ENCODE data around the gene ACSS3.
"Not testable (repeated sequence)": the region's sequence is repeated elsewhere in the genome, so short reads cannot be mapped to it uniquely, and the experiment has no call there.

Gene ACSS3

GRCh38 chr12:81077686-81078441, at the start of gene ACSS3:
TSS of gene ACSS3 (plus strand) at chr12:81078079. CDS start at chr12:81078121, 42 bp downstream.
- DNase-seq (ENCODE audit: extremely low read depth in 1 of 2, low read depth in 1 of 2), result no peak

DNA sequence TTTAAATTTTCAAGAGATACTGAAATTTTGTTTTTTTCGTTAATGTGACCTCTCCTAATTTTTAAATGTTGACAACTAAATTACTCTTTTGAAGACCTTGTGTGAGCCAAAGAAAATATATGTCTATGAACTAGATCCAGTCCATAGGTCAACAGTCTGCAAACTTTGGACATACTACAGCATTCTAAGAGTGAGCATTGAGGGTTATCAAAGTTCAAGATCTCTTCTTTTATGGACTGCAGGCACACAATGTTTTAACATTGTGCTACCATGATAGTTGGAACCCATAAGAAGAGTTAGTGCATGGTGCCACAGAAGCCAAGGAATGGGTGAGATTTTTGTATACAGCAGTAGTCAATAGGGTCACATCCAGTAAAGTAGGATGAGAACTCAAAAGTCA, 43.0 kb upstream of the ACSS3 start:
- no peak for DNase-seq (ENCODE audit: extremely low read depth in 1 of 2, low read depth in 1 of 2)

- DNase-seq (ENCODE audit: extremely low read depth in 1 of 2, low read depth in 1 of 2), result no peak
Measured at GRCh38 chr12:81039231-81039630, 38.6 kb upstream of the ACSS3 start.

DNA sequence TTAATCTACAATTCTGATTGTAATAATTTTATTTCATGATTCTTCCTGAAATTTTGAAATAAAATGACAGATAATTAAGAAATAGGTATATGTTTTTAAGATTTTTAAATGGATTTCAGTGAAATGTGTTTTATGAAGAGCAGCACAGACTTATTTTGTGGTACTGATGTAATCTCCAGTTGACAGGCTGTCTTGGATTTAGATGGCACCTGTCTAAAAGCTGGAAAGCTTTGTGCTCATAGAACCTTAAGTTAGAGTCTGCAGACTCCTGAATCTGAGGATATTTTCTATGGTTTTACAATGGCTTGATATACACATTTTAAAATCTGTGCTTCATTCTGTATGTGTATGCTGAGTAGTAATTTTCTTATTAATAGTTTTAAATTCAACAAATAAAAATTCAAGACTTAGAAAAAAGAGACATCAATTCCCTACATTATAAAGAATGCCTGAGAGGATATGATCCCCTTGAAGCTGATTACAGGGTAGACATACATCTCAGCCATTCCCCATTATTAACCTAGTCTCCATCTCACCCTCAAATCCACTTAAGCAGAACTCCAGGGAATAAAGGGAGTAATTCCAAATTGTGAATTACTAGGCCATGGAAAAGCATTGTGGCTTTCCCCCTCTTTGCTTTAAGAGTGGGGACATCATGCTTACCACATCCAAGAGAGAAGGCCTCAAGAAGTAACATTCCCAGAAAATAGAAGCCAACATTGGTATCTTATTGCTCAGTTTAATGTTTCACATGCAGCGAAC, 33.7 kb upstream of the ACSS3 start:
- no peak for DNase-seq (ENCODE audit: extremely low read depth in 1 of 2, low read depth in 1 of 2)

DNA sequence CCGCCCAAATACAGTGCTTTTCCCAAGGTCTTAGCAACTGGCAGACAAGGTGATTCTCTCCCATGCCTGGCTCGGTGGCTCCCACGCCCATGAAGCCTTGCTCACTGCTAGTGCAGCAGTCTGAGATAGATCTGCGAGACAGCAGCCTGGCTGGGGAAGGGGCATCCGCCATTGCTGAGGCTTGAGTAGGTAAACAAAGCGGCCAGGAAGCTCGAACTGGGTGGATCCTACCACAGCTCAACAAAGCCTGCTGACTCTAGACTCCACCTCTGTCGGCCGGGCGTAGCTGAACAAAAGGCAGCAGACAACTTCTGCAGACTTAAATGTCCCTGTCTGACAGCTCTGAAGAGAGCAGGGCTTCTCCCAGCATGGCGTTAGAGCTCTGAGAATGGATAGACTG, 12.9 kb upstream of the ACSS3 start:
- not testable (repeated sequence) for DNase-seq (ENCODE audit: extremely low read depth in 1 of 2, low read depth in 1 of 2)

DNA sequence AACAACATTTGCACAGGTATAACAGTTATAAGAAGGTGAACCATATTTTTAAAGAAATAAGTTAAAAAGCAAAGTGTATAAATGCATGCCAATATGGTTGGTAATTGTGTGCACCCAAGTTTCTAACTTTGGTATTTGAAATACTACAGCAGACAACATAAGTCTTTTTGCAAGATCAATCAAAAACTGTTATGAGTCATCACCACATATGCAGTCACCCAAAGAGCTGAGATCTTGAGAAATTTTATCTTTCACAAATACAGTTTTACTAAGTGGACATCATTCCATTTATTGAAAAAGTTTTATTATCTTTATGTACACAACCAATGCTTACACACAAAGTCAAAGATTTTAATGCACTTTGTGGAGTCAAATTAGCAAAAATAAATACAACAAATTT, 7.0 kb upstream of the ACSS3 start:
- DNase-seq (ENCODE audit: extremely low read depth in 1 of 2, low read depth in 1 of 2), result no peak

- DNase-seq (ENCODE audit: extremely low read depth in 1 of 2, low read depth in 1 of 2), result no peak
Measured at GRCh38 chr12:81075539-81075938, 2.3 kb upstream of the ACSS3 start.

GRCh38 chr12:81077329-81077685, 572 bp upstream of the ACSS3 start:
- DNase-seq (ENCODE audit: extremely low read depth in 1 of 2, low read depth in 1 of 2), result no peak

DNA sequence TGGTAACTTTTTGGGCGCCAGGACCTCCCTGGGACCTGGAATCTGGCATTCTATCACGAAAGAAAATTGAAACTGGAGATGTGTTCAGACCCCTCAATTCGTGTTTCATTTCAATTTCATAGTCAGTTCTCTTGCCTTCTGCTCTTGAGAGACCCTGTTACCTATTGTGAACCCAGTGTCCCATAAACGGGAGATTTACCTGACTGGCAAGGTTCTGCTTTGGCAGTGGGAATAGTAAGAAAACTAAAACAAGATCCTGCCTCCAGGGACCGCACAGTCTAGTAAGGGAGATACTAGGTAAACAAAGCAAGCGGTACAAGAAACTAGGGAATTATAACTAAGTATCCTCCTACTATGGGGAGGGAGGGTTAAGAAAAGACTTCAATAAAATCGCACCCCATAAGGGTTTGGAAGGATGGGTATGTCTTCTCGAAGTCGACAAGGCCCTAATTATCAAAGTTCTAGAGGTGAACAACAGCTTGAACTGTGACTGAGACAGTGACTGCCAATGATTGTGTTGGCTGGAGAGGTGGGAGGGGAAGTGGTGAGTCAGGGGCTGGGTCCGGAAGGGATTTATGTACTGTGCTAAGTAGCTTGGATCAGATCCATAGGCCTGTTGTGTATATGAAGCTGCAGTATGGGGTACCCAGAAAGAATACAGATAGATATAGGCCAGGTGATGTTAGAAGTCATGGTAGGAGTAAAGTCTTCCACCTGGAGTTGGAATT, 754 bp downstream of the ACSS3 start:
- DNase-seq (ENCODE audit: extremely low read depth in 1 of 2, low read depth in 1 of 2), result no peak

- DNase-seq (ENCODE audit: extremely low read depth in 1 of 2, low read depth in 1 of 2), result no peak
Measured at GRCh38 chr12:81079280-81080076, 1.6 kb downstream of the ACSS3 start.

- DNase-seq (ENCODE audit: extremely low read depth in 1 of 2, low read depth in 1 of 2), result no peak
Measured at GRCh38 chr12:81080431-81080983, 2.6 kb downstream of the ACSS3 start.

GRCh38 chr12:81081726-81082125, 3.8 kb downstream of the ACSS3 start:
- no peak for DNase-seq (ENCODE audit: extremely low read depth in 1 of 2, low read depth in 1 of 2)

GRCh38 chr12:81083018-81083417, 5.1 kb downstream of the ACSS3 start:
- DNase-seq (ENCODE audit: extremely low read depth in 1 of 2, low read depth in 1 of 2), result no peak

DNA sequence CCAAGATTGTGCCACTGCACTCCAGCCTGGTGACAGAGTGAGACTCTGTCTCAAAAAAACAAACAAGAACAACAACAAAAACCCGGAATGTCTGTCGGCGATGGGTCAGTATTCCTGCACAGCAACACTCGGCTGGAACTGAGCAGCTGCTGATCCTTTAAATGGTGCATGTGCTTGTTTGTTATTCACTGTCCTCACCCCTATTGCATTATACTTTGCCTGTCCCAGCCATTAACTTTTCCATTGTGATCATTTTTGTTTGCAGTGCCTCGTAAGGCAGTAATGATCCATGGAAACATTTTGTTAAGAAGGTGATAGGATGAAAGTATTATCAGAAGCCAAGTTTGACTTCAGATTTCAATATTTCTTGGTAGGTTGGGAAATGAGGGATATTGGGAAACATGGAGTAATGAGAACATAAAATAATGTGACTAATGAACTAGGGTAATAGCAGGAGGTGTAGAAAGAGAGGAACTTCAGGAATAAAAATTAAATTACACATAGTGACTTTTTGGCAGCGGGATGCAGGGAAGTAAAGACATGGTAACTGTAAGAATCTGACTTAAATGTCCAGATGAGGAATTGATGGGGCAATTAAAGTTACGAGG, 6.1 kb downstream of the ACSS3 start:
- DNase-seq (ENCODE audit: extremely low read depth in 1 of 2, low read depth in 1 of 2), result no peak

- DNase-seq (ENCODE audit: extremely low read depth in 1 of 2, low read depth in 1 of 2), result no peak
Measured at GRCh38 chr12:81084811-81085350, 7.0 kb downstream of the ACSS3 start.

DNA sequence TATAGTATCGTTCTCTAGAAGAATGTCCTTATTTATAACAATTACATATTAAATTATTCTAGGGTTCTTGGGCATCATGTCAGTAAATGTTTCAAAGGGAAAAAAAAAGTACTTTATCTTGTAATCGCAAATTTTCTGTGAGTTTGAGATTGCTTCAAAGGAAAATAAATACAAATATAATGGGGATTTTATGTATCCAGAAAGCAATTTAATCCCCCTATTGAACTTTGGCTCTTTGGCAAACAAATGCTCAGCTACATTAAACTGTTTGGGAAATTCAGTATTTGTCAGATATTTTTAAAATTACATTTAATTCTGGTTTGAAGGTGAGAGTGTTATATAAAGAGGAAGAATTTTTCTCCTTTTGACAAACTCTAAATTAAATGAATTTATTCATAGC, 8.0 kb downstream of the ACSS3 start:
- DNase-seq (ENCODE audit: extremely low read depth in 1 of 2, low read depth in 1 of 2), result no peak

DNA sequence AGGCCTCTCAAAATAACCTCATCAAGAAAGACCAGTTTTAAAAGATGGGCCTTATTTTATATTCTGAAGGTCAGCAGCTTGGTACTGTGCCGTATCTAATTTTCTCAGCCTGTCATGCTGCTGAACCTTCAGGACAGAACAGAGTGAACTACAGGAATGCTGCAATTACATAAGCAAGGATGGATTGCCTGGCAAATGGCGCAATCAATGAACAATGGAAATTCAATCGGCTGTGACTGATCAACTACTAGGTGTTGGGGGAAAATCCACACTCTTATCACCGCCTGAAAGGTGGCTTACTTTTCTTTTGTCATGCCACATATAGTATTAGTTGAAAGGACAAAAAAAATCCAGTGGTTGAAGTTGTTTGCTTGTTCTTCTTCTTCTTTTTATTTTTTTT, 8.5 kb downstream of the ACSS3 start:
- no peak for DNase-seq (ENCODE audit: extremely low read depth in 1 of 2, low read depth in 1 of 2)

DNA sequence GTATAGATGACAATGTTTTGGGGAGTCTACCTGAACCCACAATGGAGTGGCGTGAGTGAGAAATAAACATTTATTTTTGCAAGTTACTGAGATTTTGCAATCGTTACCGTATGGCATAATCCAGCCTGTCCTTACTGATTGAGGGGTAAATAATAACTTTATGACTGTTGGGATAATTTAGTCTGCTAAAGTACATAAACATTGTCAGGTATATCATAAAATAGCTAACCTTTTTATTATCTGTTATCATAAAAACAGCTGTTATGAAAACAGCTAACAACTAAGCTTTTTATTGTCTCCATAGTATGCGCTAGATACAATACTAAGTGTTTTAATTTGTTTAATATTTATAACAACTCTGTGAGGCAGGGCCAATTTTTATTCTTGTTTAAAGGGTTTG, 10.3 kb downstream of the ACSS3 start:
- no peak for DNase-seq (ENCODE audit: extremely low read depth in 1 of 2, low read depth in 1 of 2)

DNA sequence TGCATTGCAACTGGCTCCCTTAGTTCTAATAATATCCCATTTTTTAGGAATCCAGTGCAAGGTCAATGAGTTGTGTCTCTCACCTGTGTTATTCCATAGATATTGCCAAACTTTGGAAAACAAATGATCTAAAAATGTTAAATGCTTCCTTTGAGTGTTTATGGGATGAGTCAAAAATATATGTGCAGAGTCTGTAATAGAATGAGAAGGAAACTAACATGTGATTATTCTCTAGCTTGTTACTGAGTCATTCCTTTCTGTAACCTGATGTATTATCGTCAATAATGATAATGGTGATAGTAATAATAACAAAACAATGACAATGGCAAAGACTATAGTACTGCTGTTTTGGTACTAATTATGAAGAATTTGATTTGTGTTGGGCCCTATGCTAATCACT, 11.5 kb downstream of the ACSS3 start:
- no peak for DNase-seq (ENCODE audit: extremely low read depth in 1 of 2, low read depth in 1 of 2)

DNA sequence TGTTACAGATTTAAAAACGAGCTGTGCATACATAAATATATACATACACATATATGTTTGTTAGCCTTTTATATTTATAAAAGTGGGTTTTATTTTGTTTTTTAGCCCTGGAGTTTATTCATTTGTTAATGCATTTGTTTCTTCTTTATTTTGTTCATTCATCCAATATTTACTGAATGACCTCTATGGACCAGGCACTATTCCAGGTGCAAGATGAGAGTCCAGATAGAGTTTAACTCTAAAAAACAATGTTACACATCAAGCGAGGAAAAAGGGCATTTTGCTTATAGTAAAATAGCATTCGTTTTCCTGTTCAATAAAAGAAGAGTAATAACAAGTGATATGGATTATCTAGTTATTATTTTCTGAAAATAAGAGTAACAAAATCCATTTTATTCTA, 14.2 kb downstream of the ACSS3 start:
- DNase-seq (ENCODE audit: extremely low read depth in 1 of 2, low read depth in 1 of 2), result no peak
